ENCODE measurements around the gene ACTR6. TPM values are rescaled to one million over a fixed set of nuclear protein-coding genes. Genes with fewer than 3 reads are reported as not detected.

The ACTR6 gene
- total and polyA plus RNA-seq, 2 experiments from 2014 or later: 15.8 to 28.0 TPM

GRCh38 chr12:100157427-100157821 lies 43.2 kb upstream of the ACTR6 start:
- H3K27ac ChIP-seq: no peak overlapping the region
- H3K36me3 ChIP-seq: no peaks in the 10 kb centered on the region
- H3K4me1 ChIP-seq (ENCODE audit: low read depth): no peaks in the 10 kb centered on the region
- TF ChIP-seq, protein P1, sequence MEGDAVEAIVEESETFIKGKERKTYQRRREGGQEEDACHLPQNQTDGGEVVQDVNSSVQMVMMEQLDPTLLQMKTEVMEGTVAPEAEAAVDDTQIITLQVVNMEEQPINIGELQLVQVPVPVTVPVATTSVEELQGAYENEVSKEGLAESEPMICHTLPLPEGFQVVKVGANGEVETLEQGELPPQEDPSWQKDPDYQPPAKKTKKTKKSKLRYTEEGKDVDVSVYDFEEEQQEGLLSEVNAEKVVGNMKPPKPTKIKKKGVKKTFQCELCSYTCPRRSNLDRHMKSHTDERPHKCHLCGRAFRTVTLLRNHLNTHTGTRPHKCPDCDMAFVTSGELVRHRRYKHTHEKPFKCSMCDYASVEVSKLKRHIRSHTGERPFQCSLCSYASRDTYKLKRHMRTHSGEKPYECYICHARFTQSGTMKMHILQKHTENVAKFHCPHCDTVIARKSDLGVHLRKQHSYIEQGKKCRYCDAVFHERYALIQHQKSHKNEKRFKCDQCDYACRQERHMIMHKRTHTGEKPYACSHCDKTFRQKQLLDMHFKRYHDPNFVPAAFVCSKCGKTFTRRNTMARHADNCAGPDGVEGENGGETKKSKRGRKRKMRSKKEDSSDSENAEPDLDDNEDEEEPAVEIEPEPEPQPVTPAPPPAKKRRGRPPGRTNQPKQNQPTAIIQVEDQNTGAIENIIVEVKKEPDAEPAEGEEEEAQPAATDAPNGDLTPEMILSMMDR (IDR thresholded peaks at IDR 0.05; ENCODE audit: low read depth, low read length): no peak
- no peak overlapping the region for H3K4me3 ChIP-seq
- H3K27me3 ChIP-seq: no peaks in the 10 kb centered on the region
- DNase-seq (ENCODE audit: low read depth in 1 of 2, low spot score in 1 of 2): no peak
- no peaks in the 10 kb centered on the region for H3K9me3 ChIP-seq (ENCODE audit: low read depth)

DNA sequence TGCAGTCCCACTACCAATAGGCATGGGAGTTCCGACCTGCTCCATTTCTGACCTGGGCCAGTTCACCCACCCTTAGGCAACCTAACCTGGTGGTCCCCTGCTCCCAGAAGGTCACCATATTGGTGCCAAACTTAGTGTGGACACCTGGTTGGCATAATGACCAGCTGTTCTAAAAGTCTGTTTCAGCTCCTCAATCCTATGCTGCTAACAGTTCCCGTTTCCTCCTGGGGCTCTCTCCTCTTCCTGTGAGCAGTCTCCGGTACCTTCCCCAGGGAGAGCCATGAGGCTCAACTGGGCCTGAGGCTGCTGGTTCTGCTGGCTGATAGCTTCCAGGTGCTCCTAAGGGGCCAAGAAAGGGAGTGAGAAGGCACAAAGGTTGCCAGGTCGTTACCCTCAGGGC lies 42.1 kb upstream of the ACTR6 start:
- Histone ChIP-seq H3K4me3 (no peak overlapping the region), H3K4me1 (ENCODE audit: low read depth) (no peaks in the 10 kb centered on the region)
- DNase-seq (ENCODE audit: low read depth in 1 of 2, low spot score in 1 of 2): no peak

GRCh38 chr12:100159391-100160104 lies 41.1 kb upstream of the ACTR6 start:
- H3K4me1 ChIP-seq (ENCODE audit: low read depth): peaks cover 4% of the 10 kb centered on the region
- H3K36me3 ChIP-seq: no peaks in the 10 kb centered on the region
- no peaks in the 10 kb centered on the region for H3K9me3 ChIP-seq (ENCODE audit: low read depth)
- no peak overlapping the region for H3K27ac ChIP-seq
- no peaks in the 10 kb centered on the region for H3K27me3 ChIP-seq
- no peak for DNase-seq (ENCODE audit: low read depth in 1 of 2, low spot score in 1 of 2)
- H3K4me3 ChIP-seq: no peak overlapping the region
- TF ChIP-seq, protein P1 (IDR thresholded peaks at IDR 0.05; ENCODE audit: low read depth, low read length): no peak

More for the DNA sequence above, 42.1 kb upstream of the ACTR6 start:
- H3K9me3 ChIP-seq (ENCODE audit: low read depth): no peaks in the 10 kb centered on the region
- no peaks in the 10 kb centered on the region for H3K36me3 ChIP-seq
- TF ChIP-seq, protein P1 (IDR thresholded peaks at IDR 0.05; ENCODE audit: low read depth, low read length): no peak
- no peak overlapping the region for H3K27ac ChIP-seq
- no peaks in the 10 kb centered on the region for H3K27me3 ChIP-seq

GRCh38 chr12:100163416-100164152 lies 37.0 kb upstream of the ACTR6 start:
- H3K4me3 ChIP-seq: peak overlapping the region; percentile 4
- H3K36me3 ChIP-seq: no peaks in the 10 kb centered on the region
- H3K27me3 ChIP-seq: no peaks in the 10 kb centered on the region
- peaks cover 4% of the 10 kb centered on the region for H3K4me1 ChIP-seq (ENCODE audit: low read depth)
- peak; percentile 64 to 91 for DNase-seq (ENCODE audit: low read depth in 1 of 2, low spot score in 1 of 2)
- TF ChIP-seq, protein P1 (IDR thresholded peaks at IDR 0.05; ENCODE audit: low read depth, low read length): peak; percentile 13
- no peak overlapping the region for H3K27ac ChIP-seq
- H3K9me3 ChIP-seq (ENCODE audit: low read depth): no peaks in the 10 kb centered on the region

DNA sequence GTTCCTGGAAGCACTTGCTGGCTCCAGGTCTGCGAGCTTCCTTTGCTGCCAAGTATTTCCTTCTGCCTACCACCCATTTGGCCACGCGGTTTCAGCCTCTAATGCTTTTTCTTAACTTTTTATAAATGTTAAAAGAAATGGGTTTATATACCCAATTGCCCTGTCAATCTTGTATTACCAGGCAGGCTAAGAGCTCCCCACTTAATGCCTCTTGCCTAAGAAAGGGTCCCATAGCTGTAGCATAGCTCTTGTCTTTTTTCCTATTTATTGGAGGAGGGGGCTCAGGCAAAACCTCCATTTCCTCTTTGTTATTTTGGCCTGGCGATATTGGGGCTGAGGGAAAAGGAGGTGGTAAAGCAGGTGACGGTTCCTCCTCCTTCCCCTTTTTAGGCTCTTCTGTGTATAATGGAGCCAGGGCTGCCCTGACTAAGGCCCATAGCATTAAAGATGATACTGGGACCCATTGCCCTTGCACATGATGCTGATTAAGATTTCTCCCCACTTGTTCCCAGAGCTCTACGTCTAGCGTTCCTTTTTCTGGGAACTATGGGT lies 36.4 kb upstream of the ACTR6 start:
- Histone ChIP-seq H3K27me3 (no peaks in the 10 kb centered on the region), H3K4me1 (ENCODE audit: low read depth) (peaks cover 4% of the 10 kb centered on the region), H3K36me3 (no peaks in the 10 kb centered on the region), H3K9me3 (ENCODE audit: low read depth) (no peaks in the 10 kb centered on the region), H3K4me3 (no peak overlapping the region), H3K27ac (no peak overlapping the region)
- TF ChIP-seq, protein P1 (IDR thresholded peaks at IDR 0.05; ENCODE audit: low read depth, low read length): no peak
- no peak for DNase-seq (ENCODE audit: low read depth in 1 of 2, low spot score in 1 of 2)

All from cardiac muscle cell (in vitro differentiated cells and primary cell).